HG02763 (cell line): ENCODE data around the gene PLXNB1.
A peak's percentile ranks its signal among the peaks of the same experiment; 100 is the strongest.
"Not testable (repeated sequence)": the region's sequence is repeated elsewhere in the genome, so short reads cannot be mapped to it uniquely, and the experiment has no call there.

Source experiments
- ATAC-seq: cut with Tn5 transposase; IDR thresholded peaks from one replicate; pipeline ENCODE4 v1.9.1; 2021; ENCODE audit warnings: mild to moderate bottlenecking, moderate library complexity; ENCODE audit not compliant: unreplicated experiment

The PLXNB1 gene

GRCh38 chr3:48405971-48406370, 23.9 kb downstream of the PLXNB1 start:
- ATAC-seq = no peak

GRCh38 chr3:48405343-48405881, 24.5 kb downstream of the PLXNB1 start:
- ATAC-seq = no peak

- ATAC-seq = no peak
Measured at GRCh38 chr3:48404440-48405342, 25.2 kb downstream of the PLXNB1 start.

GRCh38 chr3:48403533-48404439, 26.1 kb downstream of the PLXNB1 start:
- ATAC-seq = no peak

GRCh38 chr3:48402907-48403306, 27.0 kb downstream of the PLXNB1 start:
- no peak for ATAC-seq

- no peak for ATAC-seq
Measured at GRCh38 chr3:48402281-48402732, 27.6 kb downstream of the PLXNB1 start.

GRCh38 chr3:48401434-48401901, 28.4 kb downstream of the PLXNB1 start:
- ATAC-seq = not testable (repeated sequence)

GRCh38 chr3:48400824-48401433, 29.0 kb downstream of the PLXNB1 start:
- peak; percentile 54 for ATAC-seq

GRCh38 chr3:48399387-48400172, 30.3 kb downstream of the PLXNB1 start:
- no peak for ATAC-seq

- no peak for ATAC-seq
Measured at GRCh38 chr3:48398701-48399386, 31.0 kb downstream of the PLXNB1 start.

GRCh38 chr3:48397767-48398681, 31.9 kb downstream of the PLXNB1 start:
- ATAC-seq = no peak

GRCh38 chr3:48395714-48396113, 34.2 kb downstream of the PLXNB1 start:
- ATAC-seq = no peak

- ATAC-seq = no peak
Measured at GRCh38 chr3:48394391-48394790, 35.5 kb downstream of the PLXNB1 start.

GRCh38 chr3:48388966-48389365, 40.9 kb downstream of the PLXNB1 start:
- no peak for ATAC-seq

GRCh38 chr3:48387634-48388033, 42.3 kb downstream of the PLXNB1 start:
- no peak for ATAC-seq

GRCh38 chr3:48372862-48373435, 56.9 kb downstream of the PLXNB1 start:
- ATAC-seq = no peak

- ATAC-seq = no peak
Measured at GRCh38 chr3:48372377-48372770, 57.5 kb downstream of the PLXNB1 start.
